UCSD-AML1 (cell line): ENCODE results near the gene CPD.
A peak's percentile ranks its signal among the peaks of the same experiment; 100 is the strongest.
"Not testable (repeated sequence)": the region's sequence is repeated elsewhere in the genome, so short reads cannot be mapped to it uniquely, and the experiment has no call there.

Experiments
- DNase-seq: peaks from one replicate; lab custom pipeline; 2025; ENCODE audit not compliant: unreplicated experiment; lab: John Stamatoyannopoulos, UW

CPD gene

DNA sequence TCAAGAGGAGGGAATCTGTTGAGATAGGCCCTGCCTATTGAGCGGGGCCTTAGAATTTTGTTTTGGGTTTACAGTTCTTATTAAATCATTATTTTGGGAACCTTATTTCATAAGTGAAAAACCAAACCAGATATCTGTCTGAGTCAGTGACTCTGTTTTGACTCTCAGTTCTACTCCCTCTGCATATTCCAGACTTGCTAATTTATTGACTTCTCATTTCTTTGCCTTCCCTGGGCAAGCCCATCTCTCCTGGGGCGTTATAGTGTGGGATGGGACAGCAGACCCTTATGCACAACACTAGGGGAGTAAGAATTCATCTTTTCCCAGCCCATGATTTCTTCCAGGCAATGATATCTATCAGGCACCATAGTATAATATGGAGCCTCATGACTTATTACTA is 45.7 kb downstream of the CPD start:
- DNase-seq: no peak

DNA sequence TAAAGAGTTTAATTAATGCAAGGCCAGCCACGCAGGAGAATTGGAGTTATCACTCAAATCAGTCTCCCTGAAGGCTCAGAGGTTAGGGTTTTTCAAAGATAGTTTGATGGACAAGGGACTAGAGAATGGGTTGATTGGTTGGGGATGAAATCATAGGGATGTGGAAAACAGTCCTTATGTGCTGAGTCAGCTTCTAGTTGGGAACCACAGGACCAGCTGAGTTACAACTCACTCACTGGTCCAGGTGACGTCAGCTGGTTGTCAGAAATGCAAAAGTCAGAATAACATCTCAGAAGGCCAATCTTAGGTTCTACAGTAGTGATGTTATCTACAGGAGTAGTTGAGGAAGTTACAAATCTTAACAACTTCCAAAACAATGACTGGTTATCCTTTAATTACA is 47.6 kb downstream of the CPD start:
- no peak for DNase-seq

DNA sequence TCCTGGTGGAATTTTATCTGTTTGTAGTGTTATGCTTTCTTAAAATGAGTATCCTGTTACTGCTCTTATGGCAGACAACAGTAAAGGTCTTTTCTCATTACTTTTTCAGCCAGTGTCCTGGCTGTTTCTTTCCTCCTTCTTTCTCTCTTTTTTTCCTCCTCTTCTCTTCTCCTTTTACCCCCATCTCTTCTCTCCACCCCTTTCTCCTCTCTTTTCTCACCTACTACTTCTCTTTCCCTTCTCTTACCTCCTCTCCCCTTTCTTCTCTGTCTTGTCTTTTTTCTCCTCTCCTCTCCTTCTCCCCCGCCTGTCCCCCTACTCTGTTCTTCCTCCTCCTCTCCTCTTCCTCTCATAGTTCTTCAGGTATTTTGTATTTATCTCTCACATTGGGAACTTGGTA is 48.9 kb downstream of the CPD start:
- DNase-seq: no peak

DNA sequence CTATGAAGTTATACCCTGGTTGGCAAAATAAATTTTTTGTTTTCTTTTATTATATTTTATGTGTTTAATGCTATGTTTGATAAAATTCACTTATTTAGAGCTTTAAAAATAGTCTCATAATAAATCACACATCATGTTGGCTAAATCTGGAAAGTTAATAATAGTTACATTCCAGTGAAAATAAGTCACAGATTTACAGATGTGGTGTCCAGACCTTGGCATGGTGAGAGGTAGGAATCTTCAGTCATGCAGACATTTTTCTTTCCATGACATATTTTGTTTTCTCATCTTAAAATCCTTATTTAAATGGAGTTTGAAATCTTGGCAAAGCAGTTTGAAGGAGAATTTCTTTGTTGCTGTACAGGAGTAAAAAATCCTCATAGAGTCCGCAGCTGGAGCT is 50.4 kb downstream of the CPD start:
- no peak for DNase-seq

DNA sequence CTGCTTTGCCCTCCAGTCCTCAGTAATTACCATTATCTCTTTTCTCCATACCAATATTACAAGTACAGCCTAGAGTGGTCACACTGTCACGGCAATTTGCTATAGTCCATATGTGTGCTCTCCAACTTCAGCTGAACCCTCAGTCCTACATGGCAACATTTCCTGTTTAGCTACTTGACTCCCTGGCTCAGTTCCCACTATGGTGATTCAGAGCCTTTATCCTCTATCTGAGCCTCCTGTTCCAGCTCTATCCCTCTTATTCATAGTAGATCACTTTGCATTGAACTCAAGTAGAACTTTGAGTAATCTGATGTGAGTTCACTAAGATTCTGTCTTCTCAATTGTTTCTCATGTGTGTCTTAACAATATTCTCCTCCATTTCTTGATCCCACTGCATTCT is 54.8 kb downstream of the CPD start:
- DNase-seq: no peak

DNA sequence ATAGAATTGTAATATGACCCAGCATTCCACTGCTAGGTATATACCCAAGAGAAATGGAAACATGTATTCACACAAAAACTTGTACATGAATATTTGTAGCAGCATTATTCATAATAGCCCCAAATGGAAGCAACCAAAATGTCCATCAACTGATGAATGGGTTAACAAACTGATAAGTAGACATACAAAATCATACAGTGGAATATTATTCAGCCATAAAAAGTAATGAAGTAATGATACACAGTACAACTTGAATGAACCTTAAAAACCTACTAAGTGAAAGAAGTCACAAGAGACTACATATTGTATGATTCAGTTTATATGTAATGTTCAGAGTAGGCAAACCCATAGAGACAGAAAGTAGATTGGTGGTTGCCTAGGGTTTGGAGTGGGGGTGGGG is 58.0 kb downstream of the CPD start:
- no peak for DNase-seq

DNA sequence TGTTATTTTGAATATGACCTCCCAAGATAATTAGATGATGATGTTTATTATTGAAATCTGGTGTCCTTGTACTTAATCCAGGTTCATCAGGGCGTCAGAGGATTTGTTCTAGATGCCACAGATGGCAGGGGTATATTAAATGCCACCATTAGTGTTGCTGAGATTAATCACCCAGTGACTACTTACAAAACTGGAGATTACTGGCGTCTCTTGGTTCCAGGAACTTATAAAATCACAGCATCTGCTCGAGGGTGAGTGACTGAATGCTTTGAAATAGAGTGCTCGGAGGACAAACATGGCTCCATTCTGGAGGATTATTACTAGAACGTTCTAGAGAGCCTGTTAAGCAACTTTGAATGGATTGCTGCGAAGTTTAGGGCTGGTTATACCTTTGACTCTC is 65.0 kb downstream of the CPD start:
- no peak for DNase-seq

DNA sequence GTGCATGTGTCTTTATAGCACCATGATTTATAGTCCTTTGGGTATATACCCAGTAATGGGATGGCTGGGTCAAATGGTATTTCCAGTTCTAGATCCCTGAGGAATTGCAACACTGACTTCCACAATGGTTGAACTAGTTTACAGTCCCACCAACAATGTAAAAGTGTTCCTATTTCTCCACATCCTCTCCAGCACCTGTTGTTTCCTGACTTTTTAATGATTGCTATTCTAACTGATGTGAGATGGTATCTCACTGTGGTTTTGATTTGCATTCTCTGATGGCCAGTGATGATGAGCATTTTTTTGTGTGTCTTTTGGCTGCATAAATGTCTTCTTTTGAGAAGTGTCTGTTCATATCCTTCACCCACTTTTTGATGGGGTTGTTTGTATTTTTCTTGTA is 67.9 kb downstream of the CPD start:
- not testable (repeated sequence) for DNase-seq

DNA sequence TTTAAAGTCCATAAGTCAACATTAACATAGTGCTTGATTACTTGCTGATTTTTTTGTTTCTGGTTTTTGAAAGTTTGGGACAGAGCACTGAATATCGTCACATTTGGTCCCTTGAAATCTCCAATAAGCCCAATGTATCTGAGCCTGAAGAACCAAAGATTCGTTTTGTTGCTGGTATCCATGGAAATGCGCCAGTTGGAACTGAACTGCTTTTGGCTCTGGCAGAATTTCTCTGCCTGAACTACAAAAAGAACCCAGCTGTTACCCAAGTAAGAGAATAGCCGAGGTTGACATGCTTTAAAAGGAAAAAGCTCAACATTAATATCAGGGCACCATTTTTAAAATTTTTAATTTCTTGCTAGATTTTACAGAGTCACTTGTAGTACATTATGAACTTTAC is 70.8 kb downstream of the CPD start:
- DNase-seq: no peak

DNA sequence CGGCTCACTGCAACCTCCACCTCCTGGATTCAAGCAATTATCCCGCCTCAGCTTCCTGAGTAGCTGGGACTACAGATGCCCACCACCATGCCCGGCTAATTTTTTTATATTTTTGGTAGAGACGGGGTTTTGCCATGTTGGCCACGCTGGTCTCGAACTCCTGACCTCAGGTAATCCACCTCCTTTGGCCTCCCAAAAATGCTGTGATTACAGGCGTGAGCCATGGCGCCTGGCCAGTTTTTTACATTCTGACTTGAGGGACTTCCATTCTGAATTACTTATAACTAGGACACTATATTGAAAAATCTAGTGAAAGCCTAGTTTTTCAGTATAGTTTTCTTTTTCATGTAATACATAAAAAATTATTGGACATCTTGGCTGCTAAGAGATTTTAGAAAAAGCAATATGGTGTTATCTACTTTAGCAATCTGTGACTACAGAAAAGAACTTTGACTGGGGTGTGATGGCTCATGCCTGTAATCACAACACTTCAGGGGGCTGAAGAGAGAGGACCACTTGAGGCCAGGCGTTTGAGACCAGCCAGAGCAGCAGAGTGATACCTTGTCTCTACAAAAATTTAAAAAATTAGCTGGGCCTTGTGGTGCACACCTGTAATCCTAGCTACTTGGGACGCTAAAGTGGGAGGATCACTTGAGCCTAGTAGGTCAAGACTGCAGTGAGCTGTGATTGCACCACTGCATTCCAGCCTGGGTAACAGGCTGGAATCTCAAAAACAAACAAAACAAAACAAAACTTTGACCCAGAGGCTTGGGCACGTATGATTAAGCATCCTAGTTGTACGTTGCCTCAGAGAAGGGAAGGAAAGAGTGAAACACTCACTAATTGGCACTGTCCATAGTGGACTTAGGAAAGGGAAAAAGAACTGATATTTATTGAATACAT is 71.6 kb downstream of the CPD start:
- DNase-seq: no peak

DNA sequence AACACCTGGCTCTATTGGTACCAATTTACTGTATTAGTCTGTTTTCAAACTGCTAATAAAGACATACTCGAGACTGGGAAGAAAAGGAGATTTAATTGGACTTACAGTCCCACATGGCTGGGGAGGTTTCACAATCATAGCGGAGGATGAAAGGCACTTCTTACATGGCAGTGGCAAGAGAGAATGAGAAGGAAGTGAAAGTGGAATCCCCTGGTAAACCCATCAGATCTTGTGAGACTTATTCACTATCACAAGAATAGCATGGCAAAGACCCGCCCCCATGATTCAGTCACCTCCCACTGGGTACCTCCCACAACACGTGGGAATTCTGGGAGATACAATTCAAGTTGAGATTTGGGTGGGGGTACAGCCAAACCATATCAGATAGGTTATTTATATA is 75.9 kb downstream of the CPD start:
- DNase-seq: no peak

DNA sequence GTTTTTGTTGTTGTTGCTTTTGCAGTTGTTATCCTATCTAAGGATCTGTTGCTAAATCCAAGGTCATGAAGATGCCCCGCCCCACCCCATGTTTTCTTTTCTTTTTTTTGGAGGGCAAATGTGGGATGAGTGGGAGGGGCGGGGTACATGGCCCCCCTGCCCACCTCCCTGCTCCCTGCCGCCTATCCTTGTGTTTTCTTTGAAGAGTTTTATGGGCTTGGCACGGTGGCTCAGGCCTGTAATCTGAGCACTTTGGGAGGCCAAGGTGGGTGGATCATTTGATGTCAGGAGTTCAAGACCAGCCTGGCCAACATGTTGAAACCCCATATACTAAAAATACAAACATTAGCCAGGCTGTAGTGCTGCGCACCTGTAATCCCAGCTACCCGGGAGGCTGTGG is 79.6 kb downstream of the CPD start:
- DNase-seq: no peak

DNA sequence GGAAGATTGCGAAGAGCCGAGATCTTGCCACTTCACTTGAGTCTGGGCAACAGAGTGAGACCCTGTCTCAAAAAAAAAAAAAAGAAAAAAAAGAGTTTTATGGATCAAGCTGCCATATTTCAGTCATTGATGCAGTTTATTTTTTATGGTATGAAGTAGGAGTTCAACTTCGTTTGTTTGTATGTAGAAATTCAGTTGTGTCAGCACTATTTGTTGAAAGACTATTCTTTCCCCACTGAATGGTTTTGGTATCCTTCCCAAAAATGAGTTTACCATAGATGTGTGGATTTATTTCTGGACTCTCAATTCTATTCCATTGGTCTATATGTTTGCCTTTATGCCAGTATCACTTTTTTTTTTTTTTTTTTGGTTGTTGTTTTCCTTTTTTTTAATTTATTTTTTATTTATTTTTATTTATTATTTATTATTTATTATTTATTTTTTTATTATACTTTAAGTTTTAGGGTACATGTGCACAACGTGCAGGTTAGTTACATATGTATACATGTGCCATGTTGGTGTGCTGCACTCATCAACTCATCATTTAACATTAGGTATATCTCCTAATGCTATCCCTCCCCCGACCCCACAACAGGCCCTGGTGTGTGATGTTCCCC is 80.2 kb downstream of the CPD start:
- not testable (repeated sequence) for DNase-seq

DNA sequence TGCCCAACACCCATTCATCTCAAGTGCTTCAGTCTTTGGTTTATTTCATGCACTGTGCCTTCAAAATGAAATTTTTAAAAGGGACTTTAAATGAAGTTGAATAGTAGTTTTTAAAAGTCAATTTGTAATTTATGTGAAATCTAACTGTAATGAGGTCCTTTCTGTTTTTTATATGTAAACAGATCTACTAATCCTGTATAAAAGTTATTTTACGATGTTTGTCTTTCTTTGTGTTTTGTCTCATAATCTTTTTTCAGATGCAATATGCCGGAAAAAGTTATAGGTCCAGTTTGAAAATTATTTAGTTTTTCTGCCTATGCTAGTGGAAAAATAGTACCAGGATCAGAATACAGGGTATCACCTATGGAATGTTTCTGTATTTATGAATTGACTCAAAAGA is 89.7 kb downstream of the CPD start:
- DNase-seq: no peak

DNA sequence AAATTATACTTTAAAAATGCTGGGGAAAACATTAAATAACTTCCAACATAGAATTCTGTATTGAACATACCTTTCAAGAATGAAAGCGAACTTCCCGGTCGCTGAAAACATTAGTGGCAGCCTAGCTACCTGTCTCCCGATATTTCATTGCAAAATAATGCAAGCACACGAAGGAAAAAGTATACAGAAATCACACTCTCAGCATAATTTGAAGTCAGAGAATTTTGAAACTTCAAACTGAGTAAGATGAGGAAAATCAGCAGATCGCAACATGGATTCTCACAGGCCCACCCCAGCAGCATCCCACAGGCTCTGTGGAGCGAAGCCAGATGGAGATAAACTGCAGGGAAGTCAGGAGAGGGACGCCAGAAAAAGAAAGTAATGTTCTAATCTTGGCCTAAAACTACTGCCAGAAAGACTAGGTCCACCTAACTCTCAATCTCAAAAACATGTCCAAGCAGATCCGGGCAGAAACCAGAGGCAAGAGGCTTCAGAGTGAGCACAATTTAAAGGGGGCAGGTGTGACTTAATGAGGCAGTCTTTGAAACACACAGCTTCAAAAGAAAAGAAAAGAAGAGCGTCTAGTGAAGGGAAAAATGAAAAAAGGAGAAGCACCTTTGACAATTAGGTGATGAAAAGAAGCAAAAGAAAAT is 93.6 kb downstream of the CPD start:
- no peak for DNase-seq

DNA sequence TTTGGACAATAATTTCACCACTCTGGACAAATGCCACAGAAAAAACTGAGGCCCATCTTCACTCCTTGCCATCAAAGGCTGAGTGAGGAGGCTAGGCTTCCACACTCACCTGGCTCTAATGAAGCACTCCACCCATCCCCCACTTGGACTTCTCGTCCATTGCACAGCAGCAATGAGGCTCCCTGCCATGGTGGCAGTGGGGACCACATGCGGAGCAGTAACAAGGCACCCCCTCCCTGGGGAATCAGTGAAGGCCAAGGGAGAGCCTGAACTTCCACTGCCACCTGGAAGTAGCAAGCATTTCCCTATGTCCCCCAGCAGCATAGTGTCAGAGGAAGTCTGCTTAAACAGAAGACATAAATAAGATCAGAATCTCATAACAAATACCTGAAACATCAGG is 96.5 kb downstream of the CPD start:
- no peak for DNase-seq

DNA sequence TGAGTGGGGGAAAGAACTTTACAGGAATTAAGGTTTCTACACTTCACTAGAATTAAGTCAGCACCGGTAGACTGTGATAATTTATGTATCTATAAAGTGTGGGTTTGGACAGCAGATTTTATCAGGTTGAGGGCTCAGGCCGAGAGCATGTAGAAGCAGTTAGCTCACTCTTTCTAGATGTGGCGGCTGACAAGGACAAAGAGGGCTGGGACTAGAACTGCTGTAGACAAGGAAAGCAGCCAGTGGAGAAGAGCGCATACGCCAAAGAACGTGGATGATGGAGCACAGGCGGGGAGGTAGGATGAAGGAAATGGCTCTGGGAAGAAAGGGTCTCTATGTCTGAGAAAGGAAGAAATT is 98.0 kb downstream of the CPD start:
- DNase-seq: no peak

DNA sequence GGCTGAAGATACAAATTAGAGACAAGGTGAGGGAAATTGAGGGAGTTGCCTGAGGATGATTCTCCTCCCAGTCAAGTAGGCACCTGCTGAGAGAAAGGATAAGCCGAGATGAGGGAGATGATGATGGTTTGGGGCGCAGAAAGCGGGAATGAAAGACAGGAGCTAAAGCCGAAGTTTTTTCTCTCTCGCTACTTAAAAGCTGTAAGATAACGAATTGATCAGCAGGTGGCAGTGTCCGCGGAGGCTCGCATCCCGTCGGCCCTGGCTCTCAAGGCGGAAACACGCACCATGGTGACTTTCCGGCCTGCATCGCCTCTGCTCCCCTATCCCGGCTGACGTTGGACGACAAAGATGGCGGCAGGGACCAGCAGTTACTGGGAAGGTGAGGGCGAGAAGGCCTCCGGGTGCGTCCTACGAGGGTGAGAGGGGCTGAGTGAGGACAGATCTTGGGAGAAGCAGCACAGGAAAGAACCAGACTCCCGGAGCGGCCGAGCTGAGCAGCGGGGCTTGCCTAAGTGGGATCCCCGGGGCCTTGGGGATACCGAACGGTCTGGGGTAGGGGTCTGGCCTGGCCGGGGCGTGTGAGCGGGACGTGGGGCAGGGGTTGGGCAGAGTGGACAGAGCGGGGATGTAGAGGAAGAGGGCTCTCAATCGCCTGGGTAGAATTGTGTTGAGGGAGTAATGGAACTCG is 98.5 kb downstream of the CPD start, which contains the start of gene GOSR1:
GOSR1 (plus strand) TSS at position 326 of the 691 bp plus-strand sequence; CDS start at position 352, 26 bp downstream.
- peak; percentile 91 for DNase-seq

DNA sequence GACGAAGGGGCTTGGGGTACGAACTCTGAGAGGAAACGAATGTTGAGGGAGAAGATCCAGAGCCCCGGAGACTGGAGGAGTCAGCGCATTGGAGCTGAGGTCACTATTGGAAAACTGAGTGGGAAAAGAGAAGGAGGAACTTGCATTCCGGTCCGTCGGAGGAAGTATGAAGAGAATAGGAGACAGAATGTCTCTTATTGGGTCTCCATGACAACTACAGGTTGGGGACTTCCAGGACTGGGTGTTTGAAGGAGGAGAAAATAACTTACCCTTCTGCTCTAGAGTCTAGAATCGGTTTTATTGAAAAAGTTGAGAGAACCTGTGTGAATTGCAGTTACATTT is 99.0 kb downstream of the CPD start:
- no peak for DNase-seq

DNA sequence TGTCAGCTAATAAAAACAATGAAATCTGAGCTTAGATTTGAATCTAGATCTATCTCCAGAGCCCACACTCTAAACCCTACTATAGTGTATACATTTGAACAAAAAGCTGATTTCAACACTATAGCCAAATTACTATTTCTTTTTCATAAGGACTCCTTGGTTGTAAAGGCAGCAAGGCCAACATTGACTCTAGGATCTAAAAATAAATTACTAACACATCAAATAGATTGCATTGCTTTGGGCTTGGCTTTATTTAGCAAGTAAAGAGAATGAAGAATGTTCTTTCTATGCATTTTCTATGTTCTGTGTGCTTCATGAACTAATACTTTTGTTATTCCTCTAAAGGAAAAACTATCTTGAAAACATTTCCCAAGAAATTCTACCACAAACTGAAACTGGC is 103.8 kb downstream of the CPD start:
- DNase-seq: no peak

DNA sequence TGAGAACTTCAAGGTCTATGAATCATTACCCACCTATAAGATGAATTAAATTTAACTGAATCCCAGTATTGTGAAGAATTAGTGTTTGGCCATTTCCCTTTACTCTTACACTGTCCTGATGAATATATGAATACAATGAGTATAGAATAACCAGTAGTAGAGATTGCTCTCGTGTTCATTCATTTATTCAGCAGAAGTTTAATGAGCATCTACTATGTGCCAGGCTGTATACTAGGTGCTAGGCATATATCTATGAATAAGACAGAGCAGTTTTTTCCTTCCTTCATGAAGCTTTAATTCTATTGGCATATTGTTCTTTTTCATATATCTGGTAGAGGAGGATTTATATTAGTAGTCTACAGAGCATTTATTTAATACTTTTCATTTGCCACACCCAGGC is 104.4 kb downstream of the CPD start:
- DNase-seq: no peak

DNA sequence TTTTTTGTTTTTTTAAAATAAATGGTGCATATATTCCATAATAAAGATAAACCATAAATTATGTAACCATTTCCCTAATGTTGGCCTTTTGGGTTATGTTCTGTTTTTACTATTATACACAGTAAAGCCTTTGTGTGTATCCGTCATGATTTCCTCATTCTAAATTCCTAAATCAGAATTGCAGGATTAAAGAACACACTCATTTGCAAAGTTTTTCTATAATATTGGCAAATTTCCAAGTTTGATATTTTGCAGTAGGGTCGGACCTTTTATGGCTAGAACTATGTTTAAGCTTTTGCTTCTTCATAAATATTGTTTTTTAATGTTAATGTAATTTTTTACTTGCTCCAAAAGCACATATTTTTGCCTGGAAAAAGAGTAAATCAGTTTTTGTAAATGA is 115.1 kb downstream of the CPD start:
- no peak for DNase-seq
